SU-DHL-6 (cell line): Measurements from ENCODE around the gene INTS6.

Source experiments
- EZH2phosphoT487 ChIP-seq: fragments of 200-600 bp; sonication (generic), shearing (Covaris generic); conservative IDR thresholded peaks from 2 replicates; pipeline ENCODE4 v1.6.1; 2018; ENCODE audit warnings: mild to moderate bottlenecking, antibody characterized with exemption, low read length, moderate library complexity, mixed read lengths
- TF ChIP-seq, protein P1 (sequence below): fragments of 200-600 bp; sonication (generic); IDR thresholded peaks from one replicate; pipeline ENCODE4 v1.5.1; 2017; ENCODE audit warnings: antibody characterized with exemption, mild to moderate bottlenecking, low read length, moderate library complexity; ENCODE audit not compliant: insufficient read depth, poor library complexity, severe bottlenecking

DNA sequence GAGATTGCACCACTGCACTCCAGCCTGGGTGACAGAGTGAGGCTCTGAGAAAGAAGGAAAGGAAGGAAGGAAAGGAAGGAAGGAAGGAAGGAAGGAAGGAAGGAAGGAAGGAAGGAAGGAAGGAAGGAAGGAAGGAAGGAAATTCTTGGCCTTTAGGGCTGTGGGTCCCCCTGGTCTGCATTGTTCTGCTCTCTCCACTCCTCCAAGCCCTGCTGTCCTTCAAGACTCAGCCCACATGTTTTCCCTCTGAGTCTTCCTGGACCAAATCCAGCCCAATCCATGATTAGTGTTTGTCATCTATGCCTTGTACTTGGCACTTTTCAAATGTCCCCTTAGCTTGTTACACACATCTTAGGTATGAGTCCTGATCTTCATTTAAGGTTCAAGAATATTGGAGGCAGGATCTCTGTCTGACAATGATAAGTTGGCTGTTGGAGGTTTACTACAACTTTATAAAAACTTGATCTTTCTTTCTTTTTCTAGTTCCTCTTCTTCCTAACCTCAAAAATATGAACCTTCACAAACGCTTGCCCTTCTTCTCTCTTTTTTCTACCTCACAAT lies 48.8 kb upstream of the INTS6 start:
- TF ChIP-seq, protein P1, sequence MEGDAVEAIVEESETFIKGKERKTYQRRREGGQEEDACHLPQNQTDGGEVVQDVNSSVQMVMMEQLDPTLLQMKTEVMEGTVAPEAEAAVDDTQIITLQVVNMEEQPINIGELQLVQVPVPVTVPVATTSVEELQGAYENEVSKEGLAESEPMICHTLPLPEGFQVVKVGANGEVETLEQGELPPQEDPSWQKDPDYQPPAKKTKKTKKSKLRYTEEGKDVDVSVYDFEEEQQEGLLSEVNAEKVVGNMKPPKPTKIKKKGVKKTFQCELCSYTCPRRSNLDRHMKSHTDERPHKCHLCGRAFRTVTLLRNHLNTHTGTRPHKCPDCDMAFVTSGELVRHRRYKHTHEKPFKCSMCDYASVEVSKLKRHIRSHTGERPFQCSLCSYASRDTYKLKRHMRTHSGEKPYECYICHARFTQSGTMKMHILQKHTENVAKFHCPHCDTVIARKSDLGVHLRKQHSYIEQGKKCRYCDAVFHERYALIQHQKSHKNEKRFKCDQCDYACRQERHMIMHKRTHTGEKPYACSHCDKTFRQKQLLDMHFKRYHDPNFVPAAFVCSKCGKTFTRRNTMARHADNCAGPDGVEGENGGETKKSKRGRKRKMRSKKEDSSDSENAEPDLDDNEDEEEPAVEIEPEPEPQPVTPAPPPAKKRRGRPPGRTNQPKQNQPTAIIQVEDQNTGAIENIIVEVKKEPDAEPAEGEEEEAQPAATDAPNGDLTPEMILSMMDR = no peak
- no peak for TF ChIP-seq EZH2phosphoT487
